Measurements from ENCODE around the gene MROH8.

MROH8 gene

DNA sequence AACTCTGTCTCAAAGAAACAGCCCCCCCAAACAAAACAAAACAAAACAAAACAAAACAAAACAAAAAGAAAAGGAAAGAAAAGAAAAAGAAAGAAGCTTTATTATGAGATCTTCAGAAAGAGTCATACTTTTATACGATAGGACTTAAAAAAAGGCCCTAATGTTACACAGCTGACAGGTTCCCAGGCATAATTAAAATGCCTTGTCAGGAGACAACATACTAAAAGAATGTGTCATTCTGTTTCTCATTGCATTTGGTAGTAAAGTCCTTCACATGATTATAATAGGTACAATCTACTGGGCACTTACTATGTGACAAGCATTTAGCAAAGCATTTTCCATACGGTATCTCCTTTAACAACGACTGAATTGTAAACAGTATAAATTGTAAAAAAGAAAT lies 36.6 kb downstream of the MROH8 start:
- no peak overlapping the region for H3K9ac ChIP-seq (ENCODE audit: low read length)
- H3K27ac ChIP-seq (ENCODE audit: low read length) = no peak overlapping the region
- no peaks in the 10 kb centered on the region for H3F3A ChIP-seq (ENCODE audit: insufficient read depth, low read length)
- no peaks in the 10 kb centered on the region for H4K20me1 ChIP-seq (ENCODE audit: insufficient read depth, low read length)
- no peaks in the 10 kb centered on the region for H3K9me2 ChIP-seq (replicated peaks; ENCODE audit: insufficient read depth, low read length)
- no peaks in the 10 kb centered on the region for H3K79me2 ChIP-seq (ENCODE audit: low read length)
- H3K27me3 ChIP-seq (replicated peaks; ENCODE audit: insufficient read depth, low read length) = no peaks in the 10 kb centered on the region
- H3K4me3 ChIP-seq (ENCODE audit: low read length) = no peak overlapping the region
- no peak overlapping the region for H3K4me2 ChIP-seq (ENCODE audit: low read depth, low read length)
- H3K36me3 ChIP-seq (replicated peaks; ENCODE audit: insufficient read depth, low read length) = no peaks in the 10 kb centered on the region
- no peak for DNase-seq
- H2AFZ ChIP-seq (ENCODE audit: low read length) = no peak overlapping the region
- TF ChIP-seq EZH2phosphoT487 (IDR thresholded peaks at IDR 0.05; ENCODE audit: low read length) = no peak
- TF ChIP-seq, protein P1, sequence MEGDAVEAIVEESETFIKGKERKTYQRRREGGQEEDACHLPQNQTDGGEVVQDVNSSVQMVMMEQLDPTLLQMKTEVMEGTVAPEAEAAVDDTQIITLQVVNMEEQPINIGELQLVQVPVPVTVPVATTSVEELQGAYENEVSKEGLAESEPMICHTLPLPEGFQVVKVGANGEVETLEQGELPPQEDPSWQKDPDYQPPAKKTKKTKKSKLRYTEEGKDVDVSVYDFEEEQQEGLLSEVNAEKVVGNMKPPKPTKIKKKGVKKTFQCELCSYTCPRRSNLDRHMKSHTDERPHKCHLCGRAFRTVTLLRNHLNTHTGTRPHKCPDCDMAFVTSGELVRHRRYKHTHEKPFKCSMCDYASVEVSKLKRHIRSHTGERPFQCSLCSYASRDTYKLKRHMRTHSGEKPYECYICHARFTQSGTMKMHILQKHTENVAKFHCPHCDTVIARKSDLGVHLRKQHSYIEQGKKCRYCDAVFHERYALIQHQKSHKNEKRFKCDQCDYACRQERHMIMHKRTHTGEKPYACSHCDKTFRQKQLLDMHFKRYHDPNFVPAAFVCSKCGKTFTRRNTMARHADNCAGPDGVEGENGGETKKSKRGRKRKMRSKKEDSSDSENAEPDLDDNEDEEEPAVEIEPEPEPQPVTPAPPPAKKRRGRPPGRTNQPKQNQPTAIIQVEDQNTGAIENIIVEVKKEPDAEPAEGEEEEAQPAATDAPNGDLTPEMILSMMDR (IDR thresholded peaks at IDR 0.05; ENCODE audit: low read length) = no peak
- TF ChIP-seq EZH2 (optimal IDR thresholded peaks at IDR 0.05; ENCODE audit: low read depth, low read length) = no peak
- H3K4me1 ChIP-seq (ENCODE audit: low read length) = no peaks in the 10 kb centered on the region
- H3K9me3 ChIP-seq (replicated peaks; ENCODE audit: insufficient read depth, low read length) = no peaks in the 10 kb centered on the region

DNA sequence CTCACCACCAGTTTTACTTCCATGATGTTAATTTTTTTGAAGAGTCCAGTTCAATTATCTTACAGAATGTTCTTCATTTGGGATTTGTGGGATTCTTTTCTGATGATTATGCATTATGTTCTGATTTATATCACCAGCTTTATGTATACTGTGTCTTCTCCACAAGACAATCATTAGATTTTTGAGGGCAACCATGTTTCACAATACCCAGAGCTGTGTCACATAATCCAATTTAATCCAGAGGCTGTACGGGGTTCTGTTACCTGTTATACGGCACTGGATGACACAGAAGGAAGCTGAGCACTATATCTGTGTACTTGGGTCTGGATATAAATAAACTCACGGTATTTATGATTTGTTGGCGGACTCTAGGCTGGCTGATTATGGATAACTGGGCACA lies 41.8 kb downstream of the MROH8 start:
- Histone ChIP-seq H3K27me3 (replicated peaks; ENCODE audit: insufficient read depth, low read length) (no peaks in the 10 kb centered on the region), H3K79me2 (ENCODE audit: low read length) (no peaks in the 10 kb centered on the region), H3K9ac (ENCODE audit: low read length) (no peak overlapping the region), H2AFZ (ENCODE audit: low read length) (no peak overlapping the region), H4K20me1 (ENCODE audit: insufficient read depth, low read length) (no peaks in the 10 kb centered on the region), H3K4me3 (ENCODE audit: low read length) (no peak overlapping the region), H3F3A (ENCODE audit: insufficient read depth, low read length) (no peaks in the 10 kb centered on the region), H3K36me3 (replicated peaks; ENCODE audit: insufficient read depth, low read length) (no peaks in the 10 kb centered on the region), H3K9me3 (replicated peaks; ENCODE audit: insufficient read depth, low read length) (no peaks in the 10 kb centered on the region), H3K4me1 (ENCODE audit: low read length) (no peaks in the 10 kb centered on the region), H3K27ac (ENCODE audit: low read length) (no peak overlapping the region), H3K4me2 (ENCODE audit: low read depth, low read length) (no peak overlapping the region), H3K9me2 (replicated peaks; ENCODE audit: insufficient read depth, low read length) (no peaks in the 10 kb centered on the region)
- TF ChIP-seq EZH2phosphoT487 (IDR thresholded peaks at IDR 0.05; ENCODE audit: low read length) (no peak), EZH2 (optimal IDR thresholded peaks at IDR 0.05; ENCODE audit: low read depth, low read length) (no peak)
- TF ChIP-seq, protein P1 (IDR thresholded peaks at IDR 0.05; ENCODE audit: low read length) = no peak
- no peak for DNase-seq

DNA sequence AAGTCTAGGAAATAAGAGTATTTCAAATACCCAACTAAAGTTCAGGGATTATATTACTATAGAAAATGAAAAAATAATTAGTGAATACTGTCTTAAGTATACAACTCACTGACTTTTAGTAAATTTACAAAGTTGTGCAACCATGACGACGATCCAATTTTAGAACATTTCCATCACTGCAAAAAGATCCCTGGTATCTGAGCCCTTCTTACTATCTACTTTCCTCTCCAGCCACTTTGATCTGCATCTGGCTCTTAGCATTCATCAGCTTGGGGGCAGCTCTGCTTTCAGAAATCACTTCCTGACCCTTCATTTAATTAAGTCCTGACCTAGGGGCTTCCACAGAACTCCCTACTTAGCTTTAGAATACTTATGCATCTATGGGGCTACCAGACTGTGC lies 45.4 kb downstream of the MROH8 start:
- no peaks in the 10 kb centered on the region for H3K27me3 ChIP-seq (replicated peaks; ENCODE audit: insufficient read depth, low read length)
- H3K9me2 ChIP-seq (replicated peaks; ENCODE audit: insufficient read depth, low read length) = no peaks in the 10 kb centered on the region
- H3K4me1 ChIP-seq (ENCODE audit: low read length) = no peaks in the 10 kb centered on the region
- TF ChIP-seq, protein P1 (IDR thresholded peaks at IDR 0.05; ENCODE audit: low read length) = no peak
- no peak for TF ChIP-seq EZH2 (optimal IDR thresholded peaks at IDR 0.05; ENCODE audit: low read depth, low read length)
- no peak for TF ChIP-seq EZH2phosphoT487 (IDR thresholded peaks at IDR 0.05; ENCODE audit: low read length)
- H2AFZ ChIP-seq (ENCODE audit: low read length) = no peak overlapping the region
- H4K20me1 ChIP-seq (ENCODE audit: insufficient read depth, low read length) = no peaks in the 10 kb centered on the region
- no peak overlapping the region for H3K4me2 ChIP-seq (ENCODE audit: low read depth, low read length)
- no peak overlapping the region for H3K27ac ChIP-seq (ENCODE audit: low read length)
- DNase-seq = no peak
- H3K36me3 ChIP-seq (replicated peaks; ENCODE audit: insufficient read depth, low read length) = no peaks in the 10 kb centered on the region
- H3K9ac ChIP-seq (ENCODE audit: low read length) = no peak overlapping the region
- no peak overlapping the region for H3K4me3 ChIP-seq (ENCODE audit: low read length)
- no peaks in the 10 kb centered on the region for H3K9me3 ChIP-seq (replicated peaks; ENCODE audit: insufficient read depth, low read length)
- H3K79me2 ChIP-seq (ENCODE audit: low read length) = no peaks in the 10 kb centered on the region
- no peaks in the 10 kb centered on the region for H3F3A ChIP-seq (ENCODE audit: insufficient read depth, low read length)
